HUES48 (cell line): ENCODE results near the gene RSL24D1.

Experiments used
- H3K27ac ChIP-seq: one replicate; pipeline ENCODE4 v1.7.0; 2013; ENCODE audit warnings: low read depth, low read length, inconsistent platforms
- H3K27me3 ChIP-seq: 2 replicates; pipeline ENCODE4 v1.6.1; 2013; ENCODE audit warnings: mild to moderate bottlenecking, low read length; ENCODE audit not compliant: control insufficient read depth, insufficient read depth
- H3K36me3 ChIP-seq: 2 replicates; pipeline ENCODE4 v1.6.1; 2013; ENCODE audit warnings: low read length; ENCODE audit not compliant: control insufficient read depth, insufficient read depth
- H3K4me1 ChIP-seq: 2 replicates; pipeline ENCODE4 v1.6.1; 2013; ENCODE audit warnings: mild to moderate bottlenecking, low read length; ENCODE audit not compliant: control insufficient read depth, insufficient read depth
- H3K4me3 ChIP-seq: 2 replicates; pipeline ENCODE4 v1.5.1; 2013; ENCODE audit warnings: mild to moderate bottlenecking, low read depth, low read length
- H3K9ac ChIP-seq: 2 replicates; pipeline ENCODE4 v1.6.1; 2013; ENCODE audit warnings: mild to moderate bottlenecking, low read depth, low read length, moderate library complexity
- H3K9me3 ChIP-seq: 2 replicates; pipeline ENCODE4 v1.6.1; 2013; ENCODE audit warnings: low read length; ENCODE audit not compliant: control insufficient read depth, insufficient read depth

The RSL24D1 gene

GRCh38 chr15:55202206-55202605, 5.5 kb upstream of the RSL24D1 start:
- H3K4me1 ChIP-seq: no peaks in the 10 kb centered on the region
- no peak overlapping the region for H3K9ac ChIP-seq
- H3K27me3 ChIP-seq: no peaks in the 10 kb centered on the region
- no peak overlapping the region for H3K27ac ChIP-seq
- H3K9me3 ChIP-seq: no peaks in the 10 kb centered on the region
- no peak overlapping the region for H3K4me3 ChIP-seq
- no peaks in the 10 kb centered on the region for H3K36me3 ChIP-seq

- Histone ChIP-seq H3K4me1 (peaks cover 12% of the 10 kb centered on the region; the same call in 1 of the 2 replicates), H3K4me3 (no peak overlapping the region), H3K27ac (no peak overlapping the region), H3K27me3 (no peaks in the 10 kb centered on the region), H3K9ac (no peak overlapping the region), H3K9me3 (no peaks in the 10 kb centered on the region), H3K36me3 (peaks cover 13% of the 10 kb centered on the region)
Observed at GRCh38 chr15:55198706-55199105, 2.0 kb upstream of the RSL24D1 start.

GRCh38 chr15:55197719-55198118, 978 bp upstream of the RSL24D1 start:
- Histone ChIP-seq H3K9ac (peak overlapping the region; percentile 93; the same call in 1 of the 2 replicates), H3K27me3 (no peaks in the 10 kb centered on the region), H3K9me3 (no peaks in the 10 kb centered on the region), H3K4me3 (peak overlapping the region; percentile 79), H3K4me1 (peaks cover 12% of the 10 kb centered on the region; the same call in 1 of the 2 replicates), H3K36me3 (peaks cover 23% of the 10 kb centered on the region), H3K27ac (no peak overlapping the region)

- Histone ChIP-seq H3K9me3 (no peaks in the 10 kb centered on the region), H3K27me3 (no peaks in the 10 kb centered on the region), H3K36me3 (peaks cover 26% of the 10 kb centered on the region), H3K4me3 (peak overlapping the region; percentile 79), H3K4me1 (peaks cover 12% of the 10 kb centered on the region; the same call in 1 of the 2 replicates), H3K9ac (peak overlapping the region; percentile 93), H3K27ac (peak overlapping the region; percentile 89)
Observed at GRCh38 chr15:55197362-55197705, 593 bp upstream of the RSL24D1 start.

DNA sequence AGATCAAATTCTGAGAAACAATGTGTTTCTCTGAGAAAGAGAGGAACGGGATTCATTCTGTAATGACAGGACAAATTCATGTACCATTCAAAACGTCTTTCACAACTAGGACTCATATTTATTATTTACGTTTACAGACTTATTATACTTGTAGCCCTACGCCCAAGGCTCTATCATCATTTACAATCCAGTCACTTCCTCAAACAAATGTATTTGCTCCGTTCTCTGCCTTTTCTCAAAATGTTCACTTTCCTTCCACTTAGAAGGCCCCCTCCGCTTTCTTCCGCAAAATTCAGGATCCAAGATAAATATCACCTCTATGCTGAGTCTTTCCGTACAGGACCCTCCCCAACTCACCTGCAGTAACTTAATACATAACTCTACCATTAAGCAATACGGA, 745 bp downstream of the RSL24D1 start:
- Histone ChIP-seq H3K27me3 (no peaks in the 10 kb centered on the region), H3K9ac (peak overlapping the region; percentile 93), H3K27ac (peak overlapping the region; percentile 89), H3K4me1 (peaks cover 12% of the 10 kb centered on the region; the same call in 1 of the 2 replicates), H3K4me3 (peak overlapping the region; percentile 79), H3K9me3 (no peaks in the 10 kb centered on the region), H3K36me3 (peaks cover 40% of the 10 kb centered on the region)

GRCh38 chr15:55194256-55194655, 2.5 kb downstream of the RSL24D1 start:
- H3K4me3 ChIP-seq: peak overlapping the region; percentile 79; the same call in 1 of the 2 replicates
- H3K36me3 ChIP-seq: peaks cover 57% of the 10 kb centered on the region
- H3K27ac ChIP-seq: no peak overlapping the region
- no peaks in the 10 kb centered on the region for H3K9me3 ChIP-seq
- peaks cover 12% of the 10 kb centered on the region; the same call in 1 of the 2 replicates for H3K4me1 ChIP-seq
- H3K9ac ChIP-seq: no peak overlapping the region
- H3K27me3 ChIP-seq: no peaks in the 10 kb centered on the region

DNA sequence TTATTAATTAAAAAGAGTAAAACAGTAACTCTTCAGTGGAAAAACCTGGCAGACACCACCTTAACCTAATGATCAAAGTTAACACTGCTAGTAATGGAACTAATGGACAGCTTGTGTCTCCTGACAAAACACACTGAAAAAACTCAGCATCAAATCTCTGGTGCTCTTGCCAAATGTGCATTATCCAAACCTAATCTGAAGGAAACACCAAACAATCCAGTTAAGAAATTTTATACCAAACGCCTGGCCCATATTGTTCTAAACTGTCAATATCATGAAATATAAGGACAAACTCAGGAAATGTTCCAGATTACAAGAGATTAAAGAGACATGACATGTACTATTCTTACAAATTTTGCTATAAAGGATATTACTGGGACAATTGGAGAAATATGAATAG, 10.4 kb downstream of the RSL24D1 start:
- Histone ChIP-seq H3K4me3 (no peak overlapping the region), H3K9ac (no peak overlapping the region), H3K36me3 (peaks cover 91% of the 10 kb centered on the region), H3K27ac (no peak overlapping the region), H3K4me1 (peaks cover 10% of the 10 kb centered on the region; the same call in 1 of the 2 replicates), H3K9me3 (no peaks in the 10 kb centered on the region), H3K27me3 (no peaks in the 10 kb centered on the region)

DNA sequence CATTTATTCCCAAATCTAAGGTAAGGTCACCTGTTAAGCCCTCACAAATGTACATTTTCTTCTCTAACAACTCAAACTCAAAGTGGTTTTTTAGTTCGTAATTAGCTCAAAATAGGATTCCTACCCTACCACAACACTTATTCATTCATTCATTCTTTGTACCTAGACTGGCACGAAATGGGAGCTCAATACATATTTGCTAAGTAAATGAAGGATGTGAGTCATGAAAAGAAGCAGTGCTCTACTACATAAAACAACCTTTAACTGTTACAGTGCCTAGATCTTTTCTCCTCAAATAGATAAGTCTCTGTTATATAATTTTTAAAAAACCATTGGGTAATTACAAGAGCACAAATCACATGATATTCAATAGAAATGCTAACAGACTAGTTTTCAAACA, 13.1 kb downstream of the RSL24D1 start:
- no peaks in the 10 kb centered on the region for H3K9me3 ChIP-seq
- no peak overlapping the region for H3K4me3 ChIP-seq
- H3K36me3 ChIP-seq: peaks cover 95% of the 10 kb centered on the region
- no peak overlapping the region for H3K9ac ChIP-seq
- no peak overlapping the region for H3K27ac ChIP-seq
- H3K4me1 ChIP-seq: peaks cover 10% of the 10 kb centered on the region; the same call in 1 of the 2 replicates
- H3K27me3 ChIP-seq: no peaks in the 10 kb centered on the region

- Histone ChIP-seq H3K27ac (no peak overlapping the region), H3K9ac (no peak overlapping the region), H3K9me3 (no peaks in the 10 kb centered on the region), H3K27me3 (no peaks in the 10 kb centered on the region), H3K4me3 (no peak overlapping the region), H3K36me3 (peaks cover 59% of the 10 kb centered on the region), H3K4me1 (no peaks in the 10 kb centered on the region)
Observed at GRCh38 chr15:55179141-55179540, 17.6 kb downstream of the RSL24D1 start.

DNA sequence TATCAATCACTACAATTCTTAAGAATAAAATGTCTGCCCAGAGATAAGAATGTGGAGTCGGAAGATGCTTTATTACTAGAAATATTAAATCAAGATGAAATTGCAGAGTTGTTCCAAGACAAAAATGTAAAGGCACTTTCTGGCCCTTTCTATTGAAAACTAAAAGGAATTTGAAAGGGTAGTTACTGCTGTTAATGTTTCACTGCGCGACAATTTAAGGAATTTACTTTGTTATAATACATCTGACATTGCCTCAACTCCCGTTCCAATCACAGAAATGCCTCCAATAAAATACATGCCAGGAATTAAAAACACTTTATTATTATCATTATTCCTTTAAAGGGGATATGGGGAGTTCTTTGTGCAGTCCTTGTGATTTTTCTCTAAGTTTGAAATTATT, 26.4 kb downstream of the RSL24D1 start:
- Histone ChIP-seq H3K4me1 (no peaks in the 10 kb centered on the region), H3K27me3 (no peaks in the 10 kb centered on the region), H3K9ac (no peak overlapping the region), H3K36me3 (no peaks in the 10 kb centered on the region), H3K27ac (no peak overlapping the region), H3K9me3 (no peaks in the 10 kb centered on the region), H3K4me3 (no peak overlapping the region)

DNA sequence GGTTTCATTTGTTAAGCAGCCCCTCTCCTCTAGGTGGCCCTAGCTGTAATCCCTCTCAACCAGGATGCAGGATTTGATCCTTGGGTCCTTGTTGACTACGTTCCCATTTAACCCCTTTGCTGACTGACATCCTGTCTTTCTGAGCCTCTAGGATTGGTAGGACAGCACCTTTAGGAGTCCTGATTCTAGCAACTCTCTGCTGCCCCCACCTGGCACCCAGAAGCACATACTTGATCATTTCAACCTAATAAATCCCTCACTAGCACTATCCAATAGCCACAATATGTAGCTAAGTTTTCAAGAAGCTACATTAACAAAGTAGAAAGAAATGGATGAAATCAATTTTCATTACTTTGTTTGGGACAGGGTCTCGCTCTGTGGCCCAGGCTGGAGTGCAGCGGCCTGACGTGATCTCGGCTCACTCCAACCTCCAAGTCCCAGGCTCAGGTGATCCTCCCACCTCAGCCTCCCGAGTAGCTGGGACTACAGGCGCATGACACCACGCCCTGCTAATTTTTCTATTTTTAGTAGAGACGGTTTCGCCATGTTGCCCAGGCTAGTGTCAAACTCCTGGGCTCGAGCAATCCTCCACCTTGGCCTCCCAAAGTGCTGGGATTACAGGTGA, 28.3 kb downstream of the RSL24D1 start:
- Histone ChIP-seq H3K9ac (no peak overlapping the region), H3K36me3 (no peaks in the 10 kb centered on the region), H3K4me1 (no peaks in the 10 kb centered on the region), H3K9me3 (no peaks in the 10 kb centered on the region), H3K4me3 (no peak overlapping the region), H3K27me3 (no peaks in the 10 kb centered on the region), H3K27ac (no peak overlapping the region)
